CD14-positive monocyte (primary cell): ENCODE results near the gene OLIG2. TPM values are rescaled to one million over a fixed set of nuclear protein-coding genes. Genes with fewer than 3 reads are reported as not detected.

Experiments used
- DNase-seq, 3 donors: peaks; one replicate each; pipeline ENCODE4 v3.0.0-alpha.2; 2011 to 2022
- H2AFZ ChIP-seq: 2 replicates; pipeline ENCODE4 v1.6.0; 2012; ENCODE audit warnings: mild to moderate bottlenecking, low read depth, low read length, inconsistent platforms; ENCODE audit not compliant: insufficient read depth, poor library complexity, severe bottlenecking
- H3K27ac ChIP-seq, 2 donors: 1 replicate in 1 of 2; 2 replicates in 1 of 2; pipeline ENCODE4 v1.5.1; 2012 to 2013; ENCODE audit warnings: low read length in 2 of 2, control low read depth in 1 of 2, inconsistent platforms in 1 of 2, low read depth in 1 of 2, mild to moderate bottlenecking in 1 of 2
- H3K27me3 ChIP-seq, 2 donors: one replicate each; pipeline versions ENCODE4 v1.6.0 to v1.6.1; 2011 to 2013; ENCODE audit warnings: low read length in 2 of 2; ENCODE audit not compliant: control insufficient read depth in 2 of 2, insufficient read depth in 2 of 2
- H3K36me3 ChIP-seq, 2 donors: replicated peaks in 1 of 2; 1 replicate in 1 of 2; 2 replicates in 1 of 2; pipeline versions ENCODE4 v1.5.1 to v1.6.1; 2012 to 2013; ENCODE audit warnings: low read length in 2 of 2, control low read depth in 1 of 2, inconsistent platforms in 1 of 2, mild to moderate bottlenecking in 1 of 2; ENCODE audit not compliant: insufficient read depth in 2 of 2, control insufficient read depth in 1 of 2
- H3K4me1 ChIP-seq, 2 donors: 1 replicate in 1 of 2; 2 replicates in 1 of 2; pipeline versions ENCODE4 v1.5.1 to v1.6.1; 2012 to 2013; ENCODE audit warnings: low read length in 2 of 2, control low read depth in 1 of 2, inconsistent platforms in 1 of 2, mild to moderate bottlenecking in 1 of 2, moderate library complexity in 1 of 2; ENCODE audit not compliant: insufficient read depth in 2 of 2, control insufficient read depth in 1 of 2
- H3K4me2 ChIP-seq: replicated peaks from 2 replicates; pipeline ENCODE3; 2012; ENCODE audit warnings: low read length, moderate library complexity, mild to moderate bottlenecking; ENCODE audit not compliant: poor library complexity, severe bottlenecking; ENCODE audit errors: extremely low read depth
- H3K4me3 ChIP-seq, 3 experiments: fragments of 200-600 bp in 1 of 3; sonication (generic) in 1 of 3; replicated peaks in 1 of 3; 1 replicate in 2 of 3; 2 replicates in 1 of 3; pipeline ENCODE4 v1.5.1; 2011 to 2013; ENCODE audit warnings: low read length in 3 of 3, mild to moderate bottlenecking in 3 of 3, control low read depth in 2 of 3, low read depth in 2 of 3, inconsistent platforms in 1 of 3, moderate library complexity in 1 of 3
- H3K79me2 ChIP-seq: 2 replicates; pipeline ENCODE4 v1.6.0; 2012; ENCODE audit warnings: mild to moderate bottlenecking, control low read depth, inconsistent platforms, low read length, moderate library complexity; ENCODE audit not compliant: insufficient read depth
- H3K9ac ChIP-seq: 2 replicates; pipeline ENCODE4 v1.6.0; 2017; ENCODE audit warnings: low read length, mild to moderate bottlenecking; ENCODE audit not compliant: insufficient read depth, poor library complexity, severe bottlenecking
- H3K9me3 ChIP-seq, 2 donors: replicated peaks in 1 of 2; 1 replicate in 1 of 2; 2 replicates in 1 of 2; pipeline versions ENCODE4 v1.5.1 to v1.6.1; 2012 to 2013; ENCODE audit warnings: low read length in 2 of 2, control low read depth in 1 of 2; ENCODE audit not compliant: control insufficient read depth in 1 of 2, insufficient read depth in 1 of 2
- H4K20me1 ChIP-seq: 2 replicates; pipeline ENCODE4 v1.6.0; 2012; ENCODE audit warnings: mild to moderate bottlenecking, low read length, control low read depth, moderate library complexity; ENCODE audit not compliant: insufficient read depth
- H3K27ac Mint-ChIP-seq, 7 donors: one replicate each; pipeline ENCODE4 v1.8.0; 2020; ENCODE audit warnings: mild to moderate bottlenecking in 7 of 7, mixed read lengths in 7 of 7, moderate library complexity in 6 of 7, inconsistent platforms in 2 of 7
- H3K27me3 Mint-ChIP-seq, 3 donors: one replicate each; pipeline ENCODE4 v1.8.0; 2021 to 2022; ENCODE audit warnings: low read depth in 3 of 3, mild to moderate bottlenecking in 3 of 3, mixed read lengths in 3 of 3, moderate library complexity in 3 of 3, inconsistent platforms in 1 of 3
- H3K36me3 Mint-ChIP-seq, 2 donors: one replicate each; pipeline ENCODE4 v1.8.0; 2020; ENCODE audit warnings: mixed read lengths in 2 of 2, inconsistent platforms in 1 of 2, mild to moderate bottlenecking in 1 of 2
- H3K4me1 Mint-ChIP-seq: one replicate; pipeline ENCODE4 v1.8.0; 2020; ENCODE audit warnings: mild to moderate bottlenecking, mixed read lengths
- H3K4me3 Mint-ChIP-seq, 2 donors: one replicate each; pipeline ENCODE4 v1.8.0; 2020; ENCODE audit warnings: mild to moderate bottlenecking in 2 of 2, mixed read lengths in 2 of 2, moderate library complexity in 1 of 2
- H3K9me3 Mint-ChIP-seq, 7 donors: one replicate each; pipeline ENCODE4 v1.8.0; 2020 to 2022; ENCODE audit warnings: mixed read lengths in 7 of 7, mild to moderate bottlenecking in 6 of 7, moderate library complexity in 6 of 7, inconsistent platforms in 2 of 7
- WGBS: methylation state at CpG from one replicate; pipeline ENCODE4 v1.1.5; 2013; ENCODE audit warnings: missing lambda C conversion rate; ENCODE audit not compliant: insufficient coverage; 5-methylcytosine and 5-hydroxymethylcytosine counted together
- intact Hi-C, 2 donors: fragments of 100-400 bp; cut with micrococcal nuclease; formaldehyde crosslinking; loops; one replicate each; pipeline versions ENCODE4 v1.15.0 to v1.15.1; 2023
- polyA plus RNA-seq, 3 donors: library from polyadenylated mRNA; depleted of rRNA in 1 of 3; unstranded in 2 of 3; stranded (reverse) in 1 of 3; fragments of 300-500 nt in 2 of 3; fragments of >200 nt in 1 of 3; fragmentation: Illumina TruSeq in 2 of 3; gene quantifications; 1 replicate in 2 of 3; 2 replicates in 1 of 3; pipeline ENCODE4 v1.2.3, GENCODE V29; 2012 to 2021
- TF ChIP-seq, protein P1 (sequence below): fragments of 200-600 bp; IDR thresholded peaks from one replicate; pipeline ENCODE4 v1.8.0; 2022; ENCODE audit warnings: antibody characterized with exemption, mild to moderate bottlenecking

The OLIG2 gene
- polyA plus RNA-seq, 3 donors = 0.20 TPM; not detected in 2

DNA sequence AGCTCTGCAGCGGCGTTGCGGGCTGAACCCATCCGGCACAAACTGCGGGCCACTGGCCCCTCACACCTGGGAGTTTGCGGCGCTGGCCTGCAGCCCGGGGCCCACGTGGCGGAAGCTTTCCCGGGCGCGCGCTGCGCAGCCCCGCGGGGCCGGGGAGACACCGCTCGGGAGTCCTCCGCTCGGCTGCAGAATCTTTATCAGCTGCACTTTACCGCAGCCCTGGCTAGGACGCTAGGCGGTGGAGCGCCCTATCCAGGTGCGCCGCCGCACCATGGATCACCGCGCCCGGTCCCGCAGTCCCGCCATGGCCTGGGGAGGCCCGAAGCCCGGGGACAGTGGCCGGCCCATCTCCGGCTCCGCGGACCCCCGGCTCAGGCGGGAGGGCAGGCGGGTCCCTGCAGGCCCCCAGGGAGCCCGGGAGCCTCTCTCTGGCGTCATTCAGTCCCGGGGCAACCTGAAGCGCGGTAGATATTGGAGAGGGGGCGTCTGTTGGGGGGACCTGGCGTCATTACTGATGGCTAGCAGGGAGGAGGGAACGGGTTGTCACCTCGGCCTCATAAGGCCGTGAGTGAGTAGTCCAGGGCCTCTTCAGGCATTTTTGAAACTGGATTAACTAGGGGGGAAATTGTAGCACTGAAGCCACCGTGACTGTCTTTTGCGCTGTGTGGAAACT lies 5.7 kb upstream of the OLIG2 start:
- peaks cover 5 to 27% of the 10 kb centered on the region in 2 donors for H3K9me3 ChIP-seq
- H3K27ac ChIP-seq = no peak overlapping the region
- 2% methylated on average over 53 of the region's 55 CpGs for WGBS
- Mint-ChIP-seq H3K4me1 (peaks cover 79% of the 10 kb centered on the region), H3K27ac (peak overlapping the region in 4 of 7 donors; percentile 55 to 68 (median 61)), H3K36me3 (peaks cover 32 to 47% of the 10 kb centered on the region in 2 donors), H3K4me3 (peak overlapping the region; percentile 77 to 86), H3K27me3 (peaks cover 71 to 83% (median 78%) of the 10 kb centered on the region in 3 donors), H3K9me3 (peaks cover 0 to 41% (median 30%) of the 10 kb centered on the region in 7 donors)
- DNase-seq = peak in 1 of 3 donors; percentile 42
- intact Hi-C loops = loop anchor here in 1 of 2 donors (2.0 to 10.0 kb wide), 2 partner anchors 25 to 175 kb away; no protein-coding TSS in a partner anchor
- no peaks in the 10 kb centered on the region for H3K79me2 ChIP-seq
- peak overlapping the region; percentile 78 for H3K4me2 ChIP-seq
- peak overlapping the region; percentile 0 to 69 (median 21) for H3K4me3 ChIP-seq
- H3K9ac ChIP-seq = peak overlapping the region; percentile 19
- no peaks in the 10 kb centered on the region for H3K36me3 ChIP-seq
- peak overlapping the region; percentile 69 for H2AFZ ChIP-seq
- peaks cover 47 to 79% of the 10 kb centered on the region in 2 donors for H3K27me3 ChIP-seq
- peaks cover 14% of the 10 kb centered on the region for H4K20me1 ChIP-seq
- TF ChIP-seq, protein P1, sequence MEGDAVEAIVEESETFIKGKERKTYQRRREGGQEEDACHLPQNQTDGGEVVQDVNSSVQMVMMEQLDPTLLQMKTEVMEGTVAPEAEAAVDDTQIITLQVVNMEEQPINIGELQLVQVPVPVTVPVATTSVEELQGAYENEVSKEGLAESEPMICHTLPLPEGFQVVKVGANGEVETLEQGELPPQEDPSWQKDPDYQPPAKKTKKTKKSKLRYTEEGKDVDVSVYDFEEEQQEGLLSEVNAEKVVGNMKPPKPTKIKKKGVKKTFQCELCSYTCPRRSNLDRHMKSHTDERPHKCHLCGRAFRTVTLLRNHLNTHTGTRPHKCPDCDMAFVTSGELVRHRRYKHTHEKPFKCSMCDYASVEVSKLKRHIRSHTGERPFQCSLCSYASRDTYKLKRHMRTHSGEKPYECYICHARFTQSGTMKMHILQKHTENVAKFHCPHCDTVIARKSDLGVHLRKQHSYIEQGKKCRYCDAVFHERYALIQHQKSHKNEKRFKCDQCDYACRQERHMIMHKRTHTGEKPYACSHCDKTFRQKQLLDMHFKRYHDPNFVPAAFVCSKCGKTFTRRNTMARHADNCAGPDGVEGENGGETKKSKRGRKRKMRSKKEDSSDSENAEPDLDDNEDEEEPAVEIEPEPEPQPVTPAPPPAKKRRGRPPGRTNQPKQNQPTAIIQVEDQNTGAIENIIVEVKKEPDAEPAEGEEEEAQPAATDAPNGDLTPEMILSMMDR = no peak
- peaks cover 59 to 76% of the 10 kb centered on the region in 2 donors for H3K4me1 ChIP-seq

DNA sequence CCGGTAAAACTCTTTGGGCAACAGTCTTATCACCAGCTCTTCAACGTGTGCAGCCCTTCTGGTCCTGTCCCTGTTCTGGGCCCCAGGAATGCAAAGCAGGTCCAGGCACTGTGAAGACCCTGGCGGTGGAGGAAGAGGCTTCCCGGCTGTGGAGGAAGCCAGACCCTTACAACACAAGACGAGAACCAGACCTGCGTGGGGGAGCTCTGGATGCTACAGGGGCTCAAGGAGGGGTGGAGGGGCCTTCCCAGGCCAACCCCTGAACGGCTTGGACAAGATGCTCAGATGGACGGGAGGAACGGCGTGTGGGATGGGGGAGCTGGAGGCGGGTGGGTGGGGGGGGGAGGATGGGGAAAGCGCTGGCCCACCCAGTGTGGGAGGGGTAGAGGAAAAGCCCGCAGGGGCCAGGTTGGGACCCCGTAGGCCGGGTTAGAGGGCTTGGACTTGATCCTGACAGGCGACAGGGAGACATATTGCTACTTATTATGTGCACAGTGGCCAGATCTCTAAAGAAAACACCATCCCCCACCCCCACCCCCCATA lies 5.1 kb upstream of the OLIG2 start:
- intact Hi-C loops = loop anchor here in 1 of 2 donors (2.0 to 10.0 kb wide), 2 partner anchors 26 to 174 kb away; no protein-coding TSS in a partner anchor
- H3K9me3 ChIP-seq = peaks cover 5 to 27% of the 10 kb centered on the region in 2 donors
- no peak for DNase-seq
- H3K4me1 ChIP-seq = peaks cover 59 to 76% of the 10 kb centered on the region in 2 donors
- no peak overlapping the region for H3K27ac ChIP-seq
- Mint-ChIP-seq H3K4me3 (peak overlapping the region; percentile 77 to 86), H3K36me3 (peaks cover 34 to 47% of the 10 kb centered on the region in 2 donors), H3K27me3 (peaks cover 77 to 89% (median 84%) of the 10 kb centered on the region in 3 donors), H3K9me3 (peaks cover 0 to 43% (median 34%) of the 10 kb centered on the region in 7 donors), H3K4me1 (peaks cover 79% of the 10 kb centered on the region), H3K27ac (peak overlapping the region in 2 of 7 donors; percentile 57 to 61)
- H3K36me3 ChIP-seq = no peaks in the 10 kb centered on the region
- peak overlapping the region; percentile 78 for H3K4me2 ChIP-seq
- peaks cover 16% of the 10 kb centered on the region for H4K20me1 ChIP-seq
- peak overlapping the region; percentile 69 for H2AFZ ChIP-seq
- 0% methylated on average over 3 of the region's 16 CpGs for WGBS
- H3K27me3 ChIP-seq = peaks cover 53 to 85% of the 10 kb centered on the region in 2 donors
- TF ChIP-seq, protein P1 = no peak
- H3K79me2 ChIP-seq = no peaks in the 10 kb centered on the region
- H3K9ac ChIP-seq = peak overlapping the region; percentile 19
- peak overlapping the region in 1 of 3 experiments; percentile 69 for H3K4me3 ChIP-seq
